OCI-LY7 (cell line): ENCODE results near the gene BEST2. TPM values are rescaled to one million over a fixed set of nuclear protein-coding genes. Genes with fewer than 3 reads are reported as not detected.

Experiments
- BruUV-seq: library from RNA; stranded (reverse); fragments of 400-500 nt; replicated peaks from 2 replicates; lab custom pipeline; 2021; lab: Mats Ljungman, UMichigan
- CTCF ChIA-PET: fragments of 300-600 bp; sonication (Branson Sonifier 250); formaldehyde crosslinking; loops from one replicate; lab custom pipeline; 2022; ENCODE audit warnings: antibody characterized with exemption; ENCODE audit not compliant: unreplicated experiment; lab: Charles Lee
- POLR2A ChIA-PET: fragments of 300-600 bp; sonication (Branson Sonifier 250); formaldehyde crosslinking; loops from one replicate; lab custom pipeline; 2022; ENCODE audit warnings: antibody characterized with exemption; lab: Charles Lee
- DNase-seq: peaks from one replicate; pipeline ENCODE4 v3.0.0-alpha.2; 2015; ENCODE audit warnings: low spot score
- H2AFZ ChIP-seq: fragments of 200-600 bp; sonication (generic), shearing (Covaris generic); 2 replicates; pipeline ENCODE4 v1.6.1; 2014; ENCODE audit warnings: mild to moderate bottlenecking, antibody characterized with exemption, low read length, moderate library complexity
- H3K27ac ChIP-seq: fragments of 200-600 bp; sonication (generic); 2 replicates; pipeline ENCODE4 v1.5.1; 2014; ENCODE audit warnings: mixed run types, low read depth, mild to moderate bottlenecking, moderate library complexity, low read length, inconsistent platforms; ENCODE audit not compliant: poor library complexity, severe bottlenecking
- H3K36me3 ChIP-seq: fragments of 200-600 bp; sonication (generic); 2 replicates; pipeline ENCODE4 v1.6.1; 2014; ENCODE audit warnings: mild to moderate bottlenecking, antibody characterized with exemption, low read length, moderate library complexity, mixed read lengths; ENCODE audit not compliant: insufficient read depth
- H3K4me1 ChIP-seq: fragments of 200-600 bp; sonication (generic); 2 replicates; pipeline ENCODE4 v1.5.1; 2014; ENCODE audit warnings: mild to moderate bottlenecking, low read length; ENCODE audit not compliant: insufficient read depth, poor library complexity, severe bottlenecking
- H3K4me2 ChIP-seq: fragments of 200-600 bp; sonication (generic); 2 replicates; pipeline ENCODE4 v1.6.1; 2014; ENCODE audit warnings: mild to moderate bottlenecking, low read length
- H3K4me3 ChIP-seq: fragments of 200-600 bp; sonication (generic); 2 replicates; pipeline ENCODE4 v1.5.1; 2014; ENCODE audit warnings: mild to moderate bottlenecking, low read depth, low read length; ENCODE audit not compliant: poor library complexity, severe bottlenecking
- H3K79me2 ChIP-seq: fragments of 200-600 bp; sonication (generic); 2 replicates; pipeline ENCODE4 v1.6.1; 2016; ENCODE audit warnings: low read depth, mild to moderate bottlenecking, low read length, moderate library complexity, mixed read lengths; ENCODE audit not compliant: insufficient read depth
- H3K9me2 ChIP-seq: fragments of 200-600 bp; sonication (generic); 2 replicates; pipeline ENCODE4 v1.6.1; 2016; ENCODE audit warnings: mild to moderate bottlenecking, low read length, mixed read lengths; ENCODE audit not compliant: insufficient read depth
- H3K9me3 ChIP-seq: fragments of 200-600 bp; sonication (generic); 2 replicates; pipeline ENCODE4 v1.6.1; 2014; ENCODE audit warnings: mild to moderate bottlenecking, mixed run types, low read length, mixed read lengths
- H4K20me1 ChIP-seq: fragments of 200-600 bp; sonication (generic); 2 replicates; pipeline ENCODE4 v1.6.1; 2014; ENCODE audit warnings: mild to moderate bottlenecking, antibody characterized with exemption, low read length, moderate library complexity, mixed read lengths; ENCODE audit not compliant: insufficient read depth
- EZH2phosphoT487 ChIP-seq: fragments of 200-600 bp; sonication (generic); IDR thresholded peaks from 2 replicates; pipeline ENCODE4 v1.6.1; 2018; ENCODE audit warnings: low read depth, borderline replicate concordance, mild to moderate bottlenecking, mixed run types, antibody characterized with exemption, low read length, moderate library complexity, mixed read lengths
- intact Hi-C: fragments of 100-400 bp; cut with micrococcal nuclease; formaldehyde crosslinking; loops from one replicate; pipeline ENCODE4 v1.10.0; 2022; ENCODE audit not compliant: unreplicated experiment
- total RNA-seq, 2 experiments: library from RNA; depleted of rRNA in 1 of 2; stranded (reverse); fragments of >200 nt in 1 of 2; shearing (Covaris generic) in 1 of 2; gene quantifications; 2 replicates each; pipeline ENCODE4 v1.2.3, GENCODE V29; 2014 to 2022
- TF ChIP-seq, protein P1 (sequence below): fragments of 200-600 bp; sonication (generic); conservative IDR thresholded peaks from 2 replicates; pipeline ENCODE4 v1.5.1; 2014; ENCODE audit warnings: mild to moderate bottlenecking, antibody characterized with exemption, low read length, moderate library complexity, mixed read lengths

Gene BEST2
- total RNA-seq, 2 experiments from 2014 or later, result not detected

DNA sequence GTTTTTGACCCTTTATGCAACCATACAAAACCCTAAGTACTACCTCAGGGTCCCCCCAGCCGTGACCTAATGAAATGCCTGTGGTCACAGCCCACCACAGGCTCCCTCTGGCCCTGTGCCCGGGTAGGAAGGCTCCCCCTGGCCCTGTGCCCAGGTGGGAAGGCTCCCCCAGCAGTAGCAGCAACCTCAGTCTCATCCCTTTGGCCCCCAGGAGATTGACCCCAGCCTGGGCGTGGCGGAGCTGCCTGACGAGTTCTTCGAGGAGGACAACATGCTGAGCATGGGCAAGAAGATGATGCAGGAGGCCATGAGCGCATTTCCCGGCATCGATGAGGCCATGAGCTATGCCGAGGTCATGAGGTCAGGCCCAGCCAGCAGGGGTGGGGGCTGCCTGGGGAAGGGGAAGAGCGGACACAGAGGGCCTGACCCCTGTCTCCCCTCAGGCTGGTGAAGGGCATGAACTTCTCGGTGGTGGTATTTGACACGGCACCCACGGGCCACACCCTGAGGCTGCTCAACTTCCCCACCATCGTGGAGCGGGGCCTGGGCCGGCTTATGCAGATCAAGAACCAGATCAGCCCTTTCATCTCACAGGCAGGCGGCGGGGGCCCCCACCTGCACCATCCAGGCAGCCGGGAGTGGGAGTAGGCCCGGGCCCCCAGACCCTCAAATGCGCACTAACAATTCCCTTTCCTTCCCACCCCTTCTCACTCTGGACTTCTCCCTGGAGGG lies 6.3 kb upstream of the BEST2 start:
- BruUV-seq, result no TSS peak
- Histone ChIP-seq H3K4me3 (no peak overlapping the region), H3K4me1 (no peaks in the 10 kb centered on the region), H3K9me2 (no peaks in the 10 kb centered on the region), H3K9me3 (peaks cover 11% of the 10 kb centered on the region; the same call in 1 of the 2 replicates), H3K27ac (no peak overlapping the region), H3K36me3 (peaks cover 54% of the 10 kb centered on the region), H3K4me2 (no peak overlapping the region), H4K20me1 (no peaks in the 10 kb centered on the region), H3K79me2 (no peaks in the 10 kb centered on the region), H2AFZ (no peak overlapping the region)
- intact Hi-C loops, result no loop called here
- no peak for DNase-seq
- ChIA-PET CTCF (no interaction called here), POLR2A (no interaction called here)
- TF ChIP-seq, protein P1, sequence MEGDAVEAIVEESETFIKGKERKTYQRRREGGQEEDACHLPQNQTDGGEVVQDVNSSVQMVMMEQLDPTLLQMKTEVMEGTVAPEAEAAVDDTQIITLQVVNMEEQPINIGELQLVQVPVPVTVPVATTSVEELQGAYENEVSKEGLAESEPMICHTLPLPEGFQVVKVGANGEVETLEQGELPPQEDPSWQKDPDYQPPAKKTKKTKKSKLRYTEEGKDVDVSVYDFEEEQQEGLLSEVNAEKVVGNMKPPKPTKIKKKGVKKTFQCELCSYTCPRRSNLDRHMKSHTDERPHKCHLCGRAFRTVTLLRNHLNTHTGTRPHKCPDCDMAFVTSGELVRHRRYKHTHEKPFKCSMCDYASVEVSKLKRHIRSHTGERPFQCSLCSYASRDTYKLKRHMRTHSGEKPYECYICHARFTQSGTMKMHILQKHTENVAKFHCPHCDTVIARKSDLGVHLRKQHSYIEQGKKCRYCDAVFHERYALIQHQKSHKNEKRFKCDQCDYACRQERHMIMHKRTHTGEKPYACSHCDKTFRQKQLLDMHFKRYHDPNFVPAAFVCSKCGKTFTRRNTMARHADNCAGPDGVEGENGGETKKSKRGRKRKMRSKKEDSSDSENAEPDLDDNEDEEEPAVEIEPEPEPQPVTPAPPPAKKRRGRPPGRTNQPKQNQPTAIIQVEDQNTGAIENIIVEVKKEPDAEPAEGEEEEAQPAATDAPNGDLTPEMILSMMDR, result no peak
- no peak for TF ChIP-seq EZH2phosphoT487

DNA sequence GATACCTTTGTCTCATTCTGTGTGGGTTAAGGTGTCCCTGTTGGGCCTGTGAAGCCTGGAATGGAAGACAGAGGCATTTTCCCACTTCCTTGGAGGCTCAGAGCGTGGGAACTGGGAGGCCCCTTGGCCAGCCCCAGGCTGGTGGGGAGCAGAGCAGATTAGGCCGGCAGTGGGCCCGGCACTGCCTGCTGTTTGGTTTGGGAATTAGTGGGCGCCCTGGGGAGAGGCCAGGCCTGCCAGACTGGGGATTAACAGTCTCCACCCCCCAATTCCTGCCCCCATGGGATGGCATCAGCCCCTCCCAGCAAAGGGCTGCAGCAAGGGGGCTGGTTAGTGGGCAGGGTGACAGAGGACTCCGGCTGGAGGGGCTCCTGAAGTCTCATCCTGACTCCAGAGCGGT lies 3.1 kb upstream of the BEST2 start:
- CTCF ChIA-PET, result no interaction called here
- peaks cover 11% of the 10 kb centered on the region; the same call in 1 of the 2 replicates for H3K9me3 ChIP-seq
- DNase-seq, result no peak
- no peak for TF ChIP-seq EZH2phosphoT487
- TF ChIP-seq, protein P1, result no peak
- H3K9me2 ChIP-seq, result no peaks in the 10 kb centered on the region
- H3K79me2 ChIP-seq, result no peaks in the 10 kb centered on the region
- no peak overlapping the region for H2AFZ ChIP-seq
- H3K4me2 ChIP-seq, result no peak overlapping the region
- peaks cover 46% of the 10 kb centered on the region for H3K36me3 ChIP-seq
- no peak overlapping the region for H3K27ac ChIP-seq
- intact Hi-C loops, result no loop called here
- no TSS peak for BruUV-seq
- POLR2A ChIA-PET, result interaction anchor here (0.6 kb wide), 1 partner anchor 352 kb away, joined by 5 read pairs; no protein-coding TSS in a partner anchor
- H4K20me1 ChIP-seq, result no peaks in the 10 kb centered on the region
- H3K4me1 ChIP-seq, result no peaks in the 10 kb centered on the region
- no peak overlapping the region for H3K4me3 ChIP-seq

DNA sequence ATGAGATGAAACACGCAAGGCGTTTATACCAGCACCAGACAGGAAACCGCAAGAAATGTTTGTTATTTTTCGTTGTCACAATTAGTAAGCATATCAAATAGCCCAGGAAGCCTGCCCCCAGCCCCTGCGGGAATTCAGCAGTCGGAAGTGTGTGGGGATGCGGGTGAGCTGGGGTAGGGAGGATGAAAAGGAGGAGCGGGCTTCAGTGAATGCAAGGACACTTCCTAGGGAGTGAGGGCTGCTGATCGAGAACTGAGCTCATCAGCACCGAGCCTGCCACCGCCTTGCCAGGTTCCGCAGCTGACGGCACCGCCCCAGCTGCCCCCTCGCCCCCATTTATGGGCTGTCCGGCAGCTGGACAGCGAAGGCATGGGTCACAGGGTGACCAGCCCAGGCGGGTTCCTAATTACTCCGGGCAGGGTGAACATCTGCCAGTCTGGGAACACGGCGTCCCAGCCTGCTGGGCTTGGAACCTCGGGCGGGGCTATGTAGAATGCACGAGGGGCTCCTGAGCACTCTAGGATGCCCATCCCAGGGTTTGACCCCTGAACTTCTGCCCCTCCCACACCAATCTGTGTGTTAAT lies 1.6 kb upstream of the BEST2 start:
- Histone ChIP-seq H3K4me2 (no peak overlapping the region), H3K36me3 (peaks cover 38% of the 10 kb centered on the region), H3K27ac (no peak overlapping the region), H3K9me3 (peaks cover 11% of the 10 kb centered on the region; the same call in 1 of the 2 replicates), H4K20me1 (no peaks in the 10 kb centered on the region), H3K4me1 (no peaks in the 10 kb centered on the region), H3K4me3 (no peak overlapping the region), H3K79me2 (no peaks in the 10 kb centered on the region), H3K9me2 (no peaks in the 10 kb centered on the region), H2AFZ (no peak overlapping the region)
- CTCF ChIA-PET, result no interaction called here
- BruUV-seq, result no TSS peak
- no peak for DNase-seq
- TF ChIP-seq, protein P1, result no peak
- intact Hi-C loops, result no loop called here
- POLR2A ChIA-PET, result no interaction called here
